Fibroblast of skin of right quadriceps (primary cell): ENCODE data around the gene CACFD1.

Source experiments
- DNase-seq: peaks from one replicate; pipeline ENCODE4 v3.0.0-alpha.2; 2013

CACFD1 gene

DNA sequence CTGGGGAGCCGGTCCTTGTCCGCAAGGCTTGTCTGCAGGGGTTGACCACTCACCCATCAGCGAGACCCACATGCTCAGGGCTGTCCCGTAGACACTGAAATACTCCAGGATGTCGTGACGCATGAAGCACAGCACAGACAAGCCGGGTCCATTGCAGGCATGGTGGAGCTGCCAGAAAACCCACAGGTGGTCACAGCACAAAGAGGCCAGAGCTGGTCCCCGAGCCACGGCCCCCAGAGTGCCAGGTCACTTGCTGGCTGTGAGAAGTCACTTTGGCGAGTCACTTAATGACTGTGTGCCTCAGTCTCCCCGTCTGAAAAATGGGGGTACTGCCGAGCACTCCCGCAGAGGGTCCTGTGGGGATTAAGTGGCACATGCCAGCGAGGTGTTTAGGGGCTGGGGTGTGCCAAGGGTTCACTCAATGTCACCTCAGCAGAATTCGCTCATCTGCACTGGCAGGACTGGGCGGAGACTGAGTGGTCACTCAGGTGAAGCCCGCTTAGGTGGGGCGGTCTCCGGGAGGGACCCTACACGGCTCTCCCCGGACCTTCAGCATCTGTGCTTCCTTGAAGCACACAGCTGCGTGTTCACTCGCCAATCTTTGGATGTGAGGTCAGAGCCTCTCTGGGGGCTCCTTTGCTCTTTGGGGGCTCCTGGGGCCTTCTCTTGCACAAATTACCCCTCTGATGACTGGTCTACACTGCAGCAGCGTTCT is 60.5 kb downstream of the CACFD1 start:
- no peak for DNase-seq
